HEK293 (cell line): ENCODE data around the gene JMJD4.

ENCODE experiments used
- CTCF ChIA-PET: fragments of 350-600 bp; formaldehyde crosslinking; extraction: SDS; loops from one replicate; lab custom pipeline; 2021; ENCODE audit warnings: antibody characterized with exemption; lab: Yijun Ruan, JAX
- POLR2A ChIA-PET: fragments of 300-600 bp; formaldehyde crosslinking; extraction: SDS; loops from one replicate; lab custom pipeline; 2020; ENCODE audit warnings: antibody characterized with exemption, inconsistent platforms; lab: Yijun Ruan, JAX
- H3K27ac ChIP-seq: fragments of 200-500 bp; sonication (Bioruptor generic); 2 replicates; pipeline ENCODE4 v1.5.1; 2014; ENCODE audit warnings: low read depth, low read length, control low read depth, inconsistent platforms; ENCODE audit errors: extremely low read depth
- H3K36me3 ChIP-seq, 2 experiments: fragments of 200-500 bp in 1 of 2; sonication (Bioruptor generic) in 1 of 2; 1 replicate in 1 of 2; 2 replicates in 1 of 2; pipeline ENCODE4 v1.5.1; 2014 to 2017; ENCODE audit warnings: inconsistent platforms in 2 of 2, low read length in 2 of 2; ENCODE audit not compliant: control insufficient read depth in 2 of 2, insufficient read depth in 1 of 2
- H3K4me1 ChIP-seq: fragments of 200-500 bp; sonication (Bioruptor generic); 2 replicates; pipeline ENCODE4 v1.5.1; 2014; ENCODE audit warnings: mild to moderate bottlenecking, low read length, inconsistent platforms; ENCODE audit not compliant: control insufficient read depth, insufficient read depth
- H3K4me3 ChIP-seq: 2 replicates; pipeline ENCODE4 v1.5.1; 2011; ENCODE audit warnings: low read depth, mild to moderate bottlenecking, control low read depth, low read length, moderate library complexity
- H3K9me3 ChIP-seq: fragments of 200-500 bp; sonication (Bioruptor generic); 2 replicates; pipeline ENCODE4 v1.5.1; 2014; ENCODE audit warnings: low read depth, low read length, inconsistent platforms; ENCODE audit not compliant: control insufficient read depth, insufficient read depth
- KLF10 ChIP-seq: fragments of 450-650 bp; IDR thresholded peaks from 2 replicates; pipeline ENCODE4 v1.5.1; 2018; ENCODE audit warnings: missing biosample characterization, mild to moderate bottlenecking, missing genetic modification characterization
- MZF1 ChIP-seq: fragments of 450-650 bp; formaldehyde crosslinking; IDR thresholded peaks from 2 replicates; pipeline ENCODE4 v1.5.1; 2017; ENCODE audit warnings: missing biosample characterization, missing genetic modification characterization, borderline replicate concordance
- RBAK ChIP-seq: fragments of 450-650 bp; formaldehyde crosslinking; IDR thresholded peaks from 2 replicates; pipeline ENCODE4 v1.5.1; 2016; ENCODE audit warnings: missing biosample characterization, missing genetic modification characterization
- YY2 ChIP-seq: fragments of 450-650 bp; formaldehyde crosslinking; IDR thresholded peaks from 2 replicates; pipeline ENCODE4 v1.5.1; 2016; ENCODE audit warnings: missing biosample characterization, missing genetic modification characterization
- ZBTB21 ChIP-seq: fragments of 450-650 bp; formaldehyde crosslinking; IDR thresholded peaks from 2 replicates; pipeline ENCODE4 v1.5.1; 2017; ENCODE audit warnings: missing biosample characterization, missing genetic modification characterization
- ZFHX2 ChIP-seq: fragments of 450-650 bp; formaldehyde crosslinking; conservative IDR thresholded peaks from 2 replicates; pipeline ENCODE4 v1.5.1; 2016; ENCODE audit warnings: missing biosample characterization, missing genetic modification characterization
- ZNF121 ChIP-seq: fragments of 450-650 bp; formaldehyde crosslinking; IDR thresholded peaks from 2 replicates; pipeline ENCODE4 v1.5.1; 2016; ENCODE audit warnings: missing biosample characterization, missing genetic modification characterization
- ZNF132 ChIP-seq: fragments of 450-650 bp; formaldehyde crosslinking; IDR thresholded peaks from 2 replicates; pipeline ENCODE4 v1.5.1; 2017; ENCODE audit warnings: missing biosample characterization, missing genetic modification characterization, borderline replicate concordance
- ZNF157 ChIP-seq: fragments of 450-650 bp; formaldehyde crosslinking; IDR thresholded peaks from 2 replicates; pipeline ENCODE4 v1.5.1; 2016; ENCODE audit warnings: missing biosample characterization, missing genetic modification characterization
- ZNF16 ChIP-seq: fragments of 450-650 bp; formaldehyde crosslinking; IDR thresholded peaks from 2 replicates; pipeline ENCODE4 v1.5.1; 2016; ENCODE audit warnings: low read depth, missing biosample characterization, missing genetic modification characterization
- ZNF174 ChIP-seq: fragments of 450-650 bp; formaldehyde crosslinking; IDR thresholded peaks from 2 replicates; pipeline ENCODE4 v1.5.0; 2017; ENCODE audit warnings: missing biosample characterization, mild to moderate bottlenecking, missing genetic modification characterization
- ZNF366 ChIP-seq: fragments of 450-650 bp; formaldehyde crosslinking; conservative IDR thresholded peaks from 2 replicates; pipeline ENCODE4 v1.5.1; 2016; ENCODE audit warnings: missing biosample characterization, missing genetic modification characterization
- ZNF37A ChIP-seq: fragments of 450-650 bp; IDR thresholded peaks from 2 replicates; pipeline ENCODE4 v1.5.1; 2018; ENCODE audit warnings: missing biosample characterization, missing genetic modification characterization
- ZNF416 ChIP-seq: fragments of 450-650 bp; formaldehyde crosslinking; IDR thresholded peaks from 2 replicates; pipeline ENCODE4 v1.5.1; 2016; ENCODE audit warnings: missing biosample characterization, missing genetic modification characterization
- ZNF426 ChIP-seq: fragments of 450-650 bp; formaldehyde crosslinking; IDR thresholded peaks from 2 replicates; pipeline ENCODE4 v1.5.1; 2017; ENCODE audit warnings: missing biosample characterization, missing genetic modification characterization, mild to moderate bottlenecking, inconsistent platforms, moderate library complexity
- ZNF501 ChIP-seq: fragments of 450-650 bp; formaldehyde crosslinking; IDR thresholded peaks from 2 replicates; pipeline ENCODE4 v1.5.1; 2016; ENCODE audit warnings: missing biosample characterization, missing genetic modification characterization
- ZNF558 ChIP-seq: fragments of 450-650 bp; formaldehyde crosslinking; IDR thresholded peaks from 2 replicates; pipeline ENCODE4 v1.5.1; 2016; ENCODE audit warnings: missing biosample characterization, missing genetic modification characterization
- ZNF610 ChIP-seq: fragments of 450-650 bp; formaldehyde crosslinking; IDR thresholded peaks from 2 replicates; pipeline ENCODE4 v1.5.1; 2016; ENCODE audit warnings: missing biosample characterization, missing genetic modification characterization, borderline replicate concordance
- ZNF843 ChIP-seq: fragments of 450-650 bp; formaldehyde crosslinking; IDR thresholded peaks from 2 replicates; pipeline ENCODE4 v1.5.1; 2016; ENCODE audit warnings: missing biosample characterization, missing genetic modification characterization
- ZSCAN16 ChIP-seq: fragments of 450-650 bp; formaldehyde crosslinking; IDR thresholded peaks from 2 replicates; pipeline ENCODE4 v1.5.1; 2016; ENCODE audit warnings: missing biosample characterization, missing genetic modification characterization
- TF ChIP-seq, protein P1 (sequence below): fragments of 450-650 bp; formaldehyde crosslinking; IDR thresholded peaks from 2 replicates; pipeline ENCODE4 v1.5.1; 2016; ENCODE audit warnings: missing biosample characterization, missing genetic modification characterization
- TF ChIP-seq, protein P2 (sequence below): fragments of 450-650 bp; formaldehyde crosslinking; IDR thresholded peaks from 2 replicates; pipeline ENCODE4 v1.5.1; 2016; ENCODE audit warnings: missing biosample characterization, missing genetic modification characterization, low read depth
- TF ChIP-seq, protein P3 (sequence below): fragments of 450-650 bp; formaldehyde crosslinking; IDR thresholded peaks from 2 replicates; pipeline ENCODE4 v1.5.1; 2016; ENCODE audit warnings: missing biosample characterization, missing genetic modification characterization
- TF ChIP-seq, protein P4 (sequence below): IDR thresholded peaks from 2 replicates; pipeline ENCODE4 v1.6.1; 2011; ENCODE audit warnings: mild to moderate bottlenecking, low read depth, low read length, borderline replicate concordance
- TF ChIP-seq, protein P5 (sequence below): fragments of 450-650 bp; formaldehyde crosslinking; IDR thresholded peaks from 2 replicates; pipeline ENCODE4 v1.5.1; 2016; ENCODE audit warnings: missing biosample characterization, missing genetic modification characterization

The JMJD4 gene

DNA sequence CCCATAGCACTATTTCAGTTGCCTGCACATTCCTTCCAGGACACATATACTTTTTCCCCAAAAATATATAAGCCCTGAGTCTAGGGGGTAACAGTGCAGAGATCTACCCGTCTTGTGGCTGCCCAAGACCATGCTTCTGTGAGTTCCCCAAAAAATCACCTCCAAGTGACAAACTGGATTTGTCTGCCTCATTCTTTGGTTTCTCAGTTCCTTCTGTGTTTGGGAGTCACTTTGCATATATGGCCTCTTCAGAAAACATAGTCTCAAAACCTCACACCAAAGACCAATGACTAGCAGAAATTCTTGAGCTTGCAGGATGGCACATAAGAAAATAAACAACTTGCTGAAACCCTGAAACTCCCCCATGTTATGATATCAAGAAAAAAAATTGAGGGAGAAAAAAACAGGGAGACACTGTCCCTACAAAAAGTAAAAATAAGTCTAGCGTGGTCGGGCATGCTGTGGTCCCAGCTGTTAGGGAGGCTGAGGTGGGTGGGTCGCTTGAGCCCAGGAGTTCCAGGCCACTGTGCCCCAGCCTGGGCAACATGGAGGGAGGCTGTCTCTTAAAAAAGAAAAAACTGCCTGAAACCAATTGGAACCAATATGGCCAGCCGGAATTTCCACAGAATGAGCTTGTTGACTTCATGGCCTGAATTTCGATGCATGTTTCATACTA lies 8.0 kb downstream of the JMJD4 start (continued):
- no peak for TF ChIP-seq RBAK (tag by site-specific recombination)
- no peak for TF ChIP-seq ZFHX2 (tag by site-specific recombination)
- no peak for TF ChIP-seq ZBTB21
- TF ChIP-seq ZNF37A (tag by site-specific recombination) = no peak
- TF ChIP-seq ZNF121 (tag by site-specific recombination) = no peak
- TF ChIP-seq KLF10 (tag by site-specific recombination) = no peak
- TF ChIP-seq, protein P1, sequence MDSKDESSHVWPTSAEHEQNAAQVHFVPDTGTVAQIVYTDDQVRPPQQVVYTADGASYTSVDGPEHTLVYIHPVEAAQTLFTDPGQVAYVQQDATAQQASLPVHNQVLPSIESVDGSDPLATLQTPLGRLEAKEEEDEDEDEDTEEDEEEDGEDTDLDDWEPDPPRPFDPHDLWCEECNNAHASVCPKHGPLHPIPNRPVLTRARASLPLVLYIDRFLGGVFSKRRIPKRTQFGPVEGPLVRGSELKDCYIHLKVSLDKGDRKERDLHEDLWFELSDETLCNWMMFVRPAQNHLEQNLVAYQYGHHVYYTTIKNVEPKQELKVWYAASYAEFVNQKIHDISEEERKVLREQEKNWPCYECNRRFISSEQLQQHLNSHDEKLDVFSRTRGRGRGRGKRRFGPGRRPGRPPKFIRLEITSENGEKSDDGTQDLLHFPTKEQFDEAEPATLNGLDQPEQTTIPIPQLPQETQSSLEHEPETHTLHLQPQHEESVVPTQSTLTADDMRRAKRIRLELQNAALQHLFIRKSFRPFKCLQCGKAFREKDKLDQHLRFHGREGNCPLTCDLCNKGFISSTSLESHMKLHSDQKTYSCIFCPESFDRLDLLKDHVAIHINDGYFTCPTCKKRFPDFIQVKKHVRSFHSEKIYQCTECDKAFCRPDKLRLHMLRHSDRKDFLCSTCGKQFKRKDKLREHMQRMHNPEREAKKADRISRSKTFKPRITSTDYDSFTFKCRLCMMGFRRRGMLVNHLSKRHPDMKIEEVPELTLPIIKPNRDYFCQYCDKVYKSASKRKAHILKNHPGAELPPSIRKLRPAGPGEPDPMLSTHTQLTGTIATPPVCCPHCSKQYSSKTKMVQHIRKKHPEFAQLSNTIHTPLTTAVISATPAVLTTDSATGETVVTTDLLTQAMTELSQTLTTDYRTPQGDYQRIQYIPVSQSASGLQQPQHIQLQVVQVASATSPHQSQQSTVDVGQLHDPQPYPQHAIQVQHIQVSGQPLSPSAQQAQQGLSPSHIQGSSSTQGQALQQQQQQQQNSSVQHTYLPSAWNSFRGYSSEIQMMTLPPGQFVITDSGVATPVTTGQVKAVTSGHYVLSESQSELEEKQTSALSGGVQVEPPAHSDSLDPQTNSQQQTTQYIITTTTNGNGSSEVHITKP (tag by site-specific recombination) = no peak
- no peak for TF ChIP-seq ZSCAN16 (tag by site-specific recombination)

DNA sequence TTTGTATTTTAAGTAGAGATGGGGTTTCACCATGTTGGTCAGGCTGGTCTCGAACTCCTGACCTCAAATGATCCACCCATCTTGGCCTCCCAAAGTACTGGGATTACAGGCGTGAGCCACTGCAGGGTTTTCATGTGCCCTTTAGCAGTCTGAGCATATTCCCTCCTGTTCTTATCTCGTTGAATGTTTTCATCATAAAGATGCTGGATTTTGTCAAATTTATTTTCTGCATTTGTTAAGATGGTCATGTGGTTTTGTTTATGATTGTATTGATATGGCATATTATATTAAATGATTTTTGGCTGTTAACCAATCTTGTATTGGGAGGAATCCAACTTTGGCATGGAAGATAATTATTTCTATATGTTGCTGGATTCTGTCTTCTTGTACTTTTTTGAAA lies 8.8 kb downstream of the JMJD4 start:
- CTCF ChIA-PET = interaction anchor here (0.9 kb wide), 1 partner anchor 227 kb away, joined by 3 read pairs; no protein-coding TSS in a partner anchor

More for the DNA sequence above, 8.8 kb downstream of the JMJD4 start:
- Histone ChIP-seq H3K27ac (no peak overlapping the region), H3K36me3 (peaks cover 0 to 9% of the 10 kb centered on the region in 2 experiments; a peak in 1 of 3 replicates), H3K4me1 (peaks cover 17% of the 10 kb centered on the region), H3K4me3 (no peak overlapping the region), H3K9me3 (peaks cover 3% of the 10 kb centered on the region; the same call in 1 of the 2 replicates)
- TF ChIP-seq, protein P2, sequence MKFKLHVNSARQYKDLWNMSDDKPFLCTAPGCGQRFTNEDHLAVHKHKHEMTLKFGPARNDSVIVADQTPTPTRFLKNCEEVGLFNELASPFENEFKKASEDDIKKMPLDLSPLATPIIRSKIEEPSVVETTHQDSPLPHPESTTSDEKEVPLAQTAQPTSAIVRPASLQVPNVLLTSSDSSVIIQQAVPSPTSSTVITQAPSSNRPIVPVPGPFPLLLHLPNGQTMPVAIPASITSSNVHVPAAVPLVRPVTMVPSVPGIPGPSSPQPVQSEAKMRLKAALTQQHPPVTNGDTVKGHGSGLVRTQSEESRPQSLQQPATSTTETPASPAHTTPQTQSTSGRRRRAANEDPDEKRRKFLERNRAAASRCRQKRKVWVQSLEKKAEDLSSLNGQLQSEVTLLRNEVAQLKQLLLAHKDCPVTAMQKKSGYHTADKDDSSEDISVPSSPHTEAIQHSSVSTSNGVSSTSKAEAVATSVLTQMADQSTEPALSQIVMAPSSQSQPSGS (tag by site-specific recombination) = no peak
- TF ChIP-seq ZNF132 (tag by site-specific recombination) (no peak), ZNF610 (no peak), ZNF426 (no peak), YY2 (tag by site-specific recombination) (no peak), ZNF843 (no peak), ZNF416 (tag by site-specific recombination) (no peak), ZNF16 (no peak), ZNF157 (tag by site-specific recombination) (no peak), MZF1 (no peak), ZNF501 (tag by site-specific recombination) (no peak), ZNF174 (no peak), ZNF558 (tag by site-specific recombination) (no peak), ZNF366 (no peak)
- TF ChIP-seq, protein P3, sequence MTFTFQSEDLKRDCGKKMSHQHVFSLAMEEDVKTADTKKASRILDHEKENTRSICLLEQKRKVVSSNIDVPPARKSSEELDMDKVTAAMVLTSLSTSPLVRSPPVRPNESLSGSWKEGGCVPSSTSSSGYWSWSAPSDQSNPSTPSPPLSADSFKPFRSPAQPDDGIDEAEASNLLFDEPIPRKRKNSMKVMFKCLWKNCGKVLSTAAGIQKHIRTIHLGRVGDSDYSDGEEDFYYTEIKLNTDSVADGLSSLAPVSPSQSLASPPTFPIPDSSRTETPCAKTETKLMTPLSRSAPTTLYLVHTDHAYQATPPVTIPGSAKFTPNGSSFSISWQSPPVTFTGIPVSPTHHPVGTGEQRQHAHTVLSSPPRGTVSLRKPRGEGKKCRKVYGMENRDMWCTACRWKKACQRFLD (tag by site-specific recombination) = no peak
- TF ChIP-seq, protein P4, sequence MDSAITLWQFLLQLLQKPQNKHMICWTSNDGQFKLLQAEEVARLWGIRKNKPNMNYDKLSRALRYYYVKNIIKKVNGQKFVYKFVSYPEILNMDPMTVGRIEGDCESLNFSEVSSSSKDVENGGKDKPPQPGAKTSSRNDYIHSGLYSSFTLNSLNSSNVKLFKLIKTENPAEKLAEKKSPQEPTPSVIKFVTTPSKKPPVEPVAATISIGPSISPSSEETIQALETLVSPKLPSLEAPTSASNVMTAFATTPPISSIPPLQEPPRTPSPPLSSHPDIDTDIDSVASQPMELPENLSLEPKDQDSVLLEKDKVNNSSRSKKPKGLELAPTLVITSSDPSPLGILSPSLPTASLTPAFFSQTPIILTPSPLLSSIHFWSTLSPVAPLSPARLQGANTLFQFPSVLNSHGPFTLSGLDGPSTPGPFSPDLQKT = no peak
- TF ChIP-seq, protein P5, sequence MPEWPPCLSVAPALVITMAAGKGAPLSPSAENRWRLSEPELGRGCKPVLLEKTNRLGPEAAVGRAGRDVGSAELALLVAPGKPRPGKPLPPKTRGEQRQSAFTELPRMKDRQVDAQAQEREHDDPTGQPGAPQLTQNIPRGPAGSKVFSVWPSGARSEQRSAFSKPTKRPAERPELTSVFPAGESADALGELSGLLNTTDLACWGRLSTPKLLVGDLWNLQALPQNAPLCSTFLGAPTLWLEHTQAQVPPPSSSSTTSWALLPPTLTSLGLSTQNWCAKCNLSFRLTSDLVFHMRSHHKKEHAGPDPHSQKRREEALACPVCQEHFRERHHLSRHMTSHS (tag by site-specific recombination) = no peak
- POLR2A ChIA-PET = interaction anchor here (0.7 kb wide), 1 partner anchor 1844 kb away, joined by 7 read pairs; the partner anchor contains the start of gene TMEM63A
